Measurements from ENCODE around the gene USP35.

The USP35 gene

GRCh38 chr11:78234006-78234405 is 45.3 kb downstream of the USP35 start:
- FAIRE-seq: no peak

- no peak for FAIRE-seq
Observed at GRCh38 chr11:78237293-78238046, 48.8 kb downstream of the USP35 start.

- FAIRE-seq: no peak
Observed at GRCh38 chr11:78239781-78240180, 51.1 kb downstream of the USP35 start.

GRCh38 chr11:78241475-78241874 is 52.8 kb downstream of the USP35 start:
- FAIRE-seq: no peak

- FAIRE-seq: no peak
Observed at GRCh38 chr11:78244080-78244479, 55.4 kb downstream of the USP35 start.

- FAIRE-seq: no peak
Observed at GRCh38 chr11:78244546-78245255, 56.0 kb downstream of the USP35 start.

GRCh38 chr11:78248191-78248590 is 59.5 kb downstream of the USP35 start:
- FAIRE-seq: no peak

- no peak for FAIRE-seq
Observed at GRCh38 chr11:78248903-78249302, 60.2 kb downstream of the USP35 start.

- FAIRE-seq: no peak
Observed at GRCh38 chr11:78250099-78250498, 61.4 kb downstream of the USP35 start.

GRCh38 chr11:78251083-78251775 is 62.5 kb downstream of the USP35 start:
- FAIRE-seq: no peak

- no peak for FAIRE-seq
Observed at GRCh38 chr11:78253797-78254196, 65.1 kb downstream of the USP35 start.

- no peak for FAIRE-seq
Observed at GRCh38 chr11:78254268-78254667, 65.5 kb downstream of the USP35 start.

- FAIRE-seq: no peak
Observed at GRCh38 chr11:78255919-78256318, 67.2 kb downstream of the USP35 start.

- FAIRE-seq: no peak
Observed at GRCh38 chr11:78256962-78257361, 68.2 kb downstream of the USP35 start.

- no peak for FAIRE-seq
Observed at GRCh38 chr11:78257654-78258053, 68.9 kb downstream of the USP35 start.

GRCh38 chr11:78259777-78260487 is 71.2 kb downstream of the USP35 start:
- FAIRE-seq: no peak

- no peak for FAIRE-seq
Observed at GRCh38 chr11:78261367-78261766, 72.6 kb downstream of the USP35 start.

- no peak for FAIRE-seq
Observed at GRCh38 chr11:78261828-78262227, 73.1 kb downstream of the USP35 start.

- no peak for FAIRE-seq
Observed at GRCh38 chr11:78262238-78262637, 73.5 kb downstream of the USP35 start.

GRCh38 chr11:78262691-78263090 is 74.0 kb downstream of the USP35 start:
- no peak for FAIRE-seq

Measured in A204.1 (cell line).